Measurements from ENCODE around the gene ZC2HC1B. TPM values are rescaled to one million over a fixed set of nuclear protein-coding genes. Genes with fewer than 3 reads are reported as not detected.

Gene ZC2HC1B
- total and polyA plus RNA-seq, 2 of the 8 experiments (the other 6 are each of a cell fraction or from before 2014, with no cell fraction given), result not detected

DNA sequence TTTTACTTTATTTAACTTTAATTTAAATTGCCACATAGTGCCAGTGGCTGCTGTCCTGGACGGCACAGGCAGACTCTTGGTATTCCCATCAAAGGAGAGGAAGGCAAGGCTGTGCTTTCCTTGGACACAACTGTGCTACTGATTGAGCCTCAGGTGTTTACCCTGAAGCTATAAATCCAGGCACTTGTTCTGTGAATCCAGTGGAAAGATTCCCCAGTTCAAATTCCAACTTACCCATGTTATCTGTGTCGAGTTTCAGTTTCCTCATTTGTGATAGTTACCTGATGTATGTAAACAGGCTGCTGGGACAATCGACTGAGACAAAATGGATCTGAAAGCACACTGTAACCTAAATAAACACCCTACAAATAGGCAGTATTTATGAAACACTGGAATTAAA, 86.6 kb downstream of the ZC2HC1B start (continued):
- TF ChIP-seq NANOG (IDR thresholded peaks at IDR 0.05; ENCODE audit: insufficient read depth, low read depth, low read length, poor library complexity, severe bottlenecking) (no peak), RAD21 (IDR thresholded peaks at IDR 0.05 in 1 of 2, conservative IDR thresholded peaks at IDR 0.05 in 1 of 2; ENCODE audit: low read depth in 2 of 2, low read length in 2 of 2) (no peak), GABPA (IDR thresholded peaks at IDR 0.05; ENCODE audit: borderline replicate concordance, insufficient read depth, low read length) (no peak), HDAC2 (IDR thresholded peaks at IDR 0.05; ENCODE audit: borderline replicate concordance in 1 of 2, low read depth in 2 of 2, low read length in 2 of 2) (no peak)
